Endodermal cell (in vitro differentiated cells): ENCODE results near the gene SUN1. TPM values are rescaled to one million over a fixed set of nuclear protein-coding genes. Genes with fewer than 3 reads are reported as not detected.

Experiments
- DNase-seq: peaks from one replicate; pipeline ENCODE4 v3.0.0-alpha.2; 2017
- H3K27ac ChIP-seq: 2 replicates; pipeline ENCODE4 v1.5.1; 2013; ENCODE audit warnings: mild to moderate bottlenecking, low read depth, low read length, moderate library complexity
- H3K27me3 ChIP-seq: 2 replicates; pipeline ENCODE4 v1.6.1; 2013; ENCODE audit warnings: mild to moderate bottlenecking, low read length, moderate library complexity; ENCODE audit not compliant: insufficient read depth, control insufficient read depth, poor library complexity, severe bottlenecking
- H3K36me3 ChIP-seq: 2 replicates; pipeline ENCODE4 v1.7.0; 2013; ENCODE audit warnings: mild to moderate bottlenecking, low read length, moderate library complexity; ENCODE audit not compliant: control insufficient read depth, insufficient read depth
- H3K4me1 ChIP-seq: one replicate; pipeline ENCODE4 v1.7.0; 2013; ENCODE audit warnings: low read length; ENCODE audit not compliant: control insufficient read depth, insufficient read depth
- H3K4me3 ChIP-seq: 2 replicates; pipeline ENCODE4 v1.5.1; 2013; ENCODE audit warnings: mild to moderate bottlenecking, low read length, moderate library complexity
- H3K9ac ChIP-seq: 2 replicates; pipeline ENCODE4 v1.6.1; 2013; ENCODE audit warnings: mild to moderate bottlenecking, low read length, moderate library complexity; ENCODE audit not compliant: poor library complexity, severe bottlenecking; ENCODE audit errors: extremely low read depth
- H3K9me3 ChIP-seq: 2 replicates; pipeline ENCODE4 v1.6.1; 2013; ENCODE audit warnings: mild to moderate bottlenecking, low read length, moderate library complexity; ENCODE audit not compliant: control insufficient read depth
- H3K27ac Mint-ChIP-seq: 2 replicates; pipeline ENCODE4 v1.8.0; 2020; ENCODE audit warnings: mixed read lengths
- H3K27me3 Mint-ChIP-seq: 2 replicates; pipeline ENCODE4 v1.8.0; 2021; ENCODE audit warnings: mild to moderate bottlenecking, mixed read lengths; ENCODE audit not compliant: insufficient read depth
- H3K36me3 Mint-ChIP-seq: 2 replicates; pipeline ENCODE4 v1.8.0; 2020; ENCODE audit warnings: low read depth, mixed read lengths
- H3K4me1 Mint-ChIP-seq: 2 replicates; pipeline ENCODE4 v1.8.0; 2020; ENCODE audit warnings: mixed read lengths
- H3K4me3 Mint-ChIP-seq: 2 replicates; pipeline ENCODE4 v1.8.0; 2020; ENCODE audit warnings: mild to moderate bottlenecking, moderate library complexity, mixed read lengths
- H3K9me3 Mint-ChIP-seq: 2 replicates; pipeline ENCODE4 v1.8.0; 2020; ENCODE audit warnings: mild to moderate bottlenecking, mixed read lengths
- CTCF ChIP-seq: fragments of 200-600 bp; sonication (generic); conservative IDR thresholded peaks from 2 replicates; pipeline ENCODE4 v1.5.0; 2021; ENCODE audit warnings: antibody characterized with exemption, mild to moderate bottlenecking
- WGBS, 2 experiments: methylation state at CpG; one replicate each; pipeline versions ENCODE4 v1.1.5 to v1.1.7; 2013; ENCODE audit warnings: missing lambda C conversion rate in 2 of 2, mixed read lengths in 1 of 2; ENCODE audit not compliant: insufficient coverage in 1 of 2, insufficient read length in 1 of 2; 5-methylcytosine and 5-hydroxymethylcytosine counted together
- total RNA-seq, 2 donors: library from RNA; stranded (reverse); fragmentation: NEBNext Ultra II Directional in 1 of 2; extraction: Animal tissue kit (Norgen Biotek cat#: 25700) in 1 of 2; gene quantifications; 2 replicates in 1 of 2; 3 replicates in 1 of 2; pipeline ENCODE4 v1.2.1, GENCODE V29; 2021

Gene SUN1
- total RNA-seq, 2 donors from 2014 or later: 133 to 136 TPM

DNA sequence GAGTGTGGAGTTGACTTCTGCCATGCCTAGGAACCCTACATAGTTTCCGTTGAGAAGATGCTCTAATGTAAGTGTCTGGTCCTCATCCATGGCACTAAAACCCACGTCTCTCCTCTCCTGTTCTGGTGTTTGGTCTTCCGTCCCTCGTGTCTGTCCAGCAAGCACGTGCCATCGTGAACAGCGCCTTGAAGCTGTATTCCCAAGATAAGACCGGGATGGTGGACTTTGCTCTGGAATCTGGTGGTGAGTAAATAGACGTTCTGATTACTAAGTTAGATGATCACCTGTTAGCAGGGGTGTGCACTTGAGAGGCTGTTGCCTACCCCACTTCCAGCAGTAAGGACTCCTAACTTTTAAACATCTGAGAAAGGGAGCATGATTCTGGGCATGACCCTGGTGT lies 28.9 kb downstream of the SUN1 start:
- Histone ChIP-seq H3K4me3 (no peak overlapping the region), H3K36me3 (peaks cover 78% of the 10 kb centered on the region), H3K27ac (no peak overlapping the region), H3K4me1 (no peaks in the 10 kb centered on the region), H3K9ac (no peak overlapping the region), H3K27me3 (no peaks in the 10 kb centered on the region), H3K9me3 (no peaks in the 10 kb centered on the region)
- DNase-seq: no peak
- no peak overlapping the region for H3K4me3 Mint-ChIP-seq
- H3K9me3 Mint-ChIP-seq: no peaks in the 10 kb centered on the region
- peaks cover 85% of the 10 kb centered on the region for H3K36me3 Mint-ChIP-seq
- no peaks in the 10 kb centered on the region for H3K4me1 Mint-ChIP-seq
- no peak overlapping the region for H3K27ac Mint-ChIP-seq
- WGBS, 2 experiments: 97 to 98% methylated on average over 9 of the region's 9 CpGs
- no peaks in the 10 kb centered on the region for H3K27me3 Mint-ChIP-seq
- TF ChIP-seq CTCF: no peak

- Mint-ChIP-seq H3K4me1 (no peaks in the 10 kb centered on the region), H3K36me3 (peaks cover 84% of the 10 kb centered on the region), H3K27me3 (no peaks in the 10 kb centered on the region), H3K27ac (no peak overlapping the region), H3K4me3 (no peak overlapping the region), H3K9me3 (no peaks in the 10 kb centered on the region)
- no peaks in the 10 kb centered on the region for H3K9me3 ChIP-seq
- H3K4me3 ChIP-seq: no peak overlapping the region
- no peaks in the 10 kb centered on the region for H3K4me1 ChIP-seq
- no peak for DNase-seq
- WGBS, 2 experiments: 95 to 96% methylated on average over 6 of the region's 6 CpGs
- no peak overlapping the region for H3K9ac ChIP-seq
- no peak for TF ChIP-seq CTCF
- no peaks in the 10 kb centered on the region for H3K27me3 ChIP-seq
- H3K36me3 ChIP-seq: peaks cover 78% of the 10 kb centered on the region
- H3K27ac ChIP-seq: no peak overlapping the region
These were observed 29.9 kb downstream of the SUN1 start for GRCh38 chr7:862157-862556.

GRCh38 chr7:863106-863505 lies 30.8 kb downstream of the SUN1 start:
- H3K9ac ChIP-seq: no peak overlapping the region
- H3K27ac ChIP-seq: no peak overlapping the region
- H3K36me3 Mint-ChIP-seq: peaks cover 87% of the 10 kb centered on the region
- no peak for TF ChIP-seq CTCF
- H3K27ac Mint-ChIP-seq: no peak overlapping the region
- H3K9me3 ChIP-seq: no peaks in the 10 kb centered on the region
- H3K4me1 ChIP-seq: no peaks in the 10 kb centered on the region
- peaks cover 82% of the 10 kb centered on the region for H3K36me3 ChIP-seq
- no peaks in the 10 kb centered on the region for H3K4me1 Mint-ChIP-seq
- H3K9me3 Mint-ChIP-seq: no peaks in the 10 kb centered on the region
- H3K4me3 ChIP-seq: no peak overlapping the region
- WGBS, 2 experiments: 92% methylated on average over 10 to 16 of the region's 16 CpGs
- no peak for DNase-seq
- H3K27me3 ChIP-seq: no peaks in the 10 kb centered on the region
- H3K4me3 Mint-ChIP-seq: no peak overlapping the region
- no peaks in the 10 kb centered on the region for H3K27me3 Mint-ChIP-seq
